Measurements from ENCODE around the gene SASH1.

SASH1 gene

GRCh38 chr6:148342350-148343046 is at the start of gene SASH1:
SASH1 (plus strand) TSS chr6:148342838; CDS start chr6:148343068, 230 bp downstream.
- no peak for DNase-seq (ENCODE audit: low read depth)

GRCh38 chr6:148293181-148293995 is 49.2 kb upstream of the SASH1 start:
- no peak for DNase-seq (ENCODE audit: low read depth)

GRCh38 chr6:148294059-148294458 is 48.6 kb upstream of the SASH1 start:
- no peak for DNase-seq (ENCODE audit: low read depth)

- DNase-seq (ENCODE audit: low read depth): no peak
Measured at GRCh38 chr6:148295261-148295887, 47.3 kb upstream of the SASH1 start.

GRCh38 chr6:148296771-148297170 is 45.9 kb upstream of the SASH1 start:
- DNase-seq (ENCODE audit: low read depth): no peak

GRCh38 chr6:148298683-148299082 is 44.0 kb upstream of the SASH1 start:
- no peak for DNase-seq (ENCODE audit: low read depth)

- no peak for DNase-seq (ENCODE audit: low read depth)
Measured at GRCh38 chr6:148303616-148304015, 39.0 kb upstream of the SASH1 start.

- DNase-seq (ENCODE audit: low read depth): no peak
Measured at GRCh38 chr6:148304976-148305375, 37.7 kb upstream of the SASH1 start.

- DNase-seq (ENCODE audit: low read depth): no peak
Measured at GRCh38 chr6:148306286-148306685, 36.4 kb upstream of the SASH1 start.

GRCh38 chr6:148307405-148307804 is 35.2 kb upstream of the SASH1 start:
- no peak for DNase-seq (ENCODE audit: low read depth)

- no peak for DNase-seq (ENCODE audit: low read depth)
Measured at GRCh38 chr6:148309301-148309700, 33.3 kb upstream of the SASH1 start.

GRCh38 chr6:148311966-148312669 is 30.5 kb upstream of the SASH1 start:
- DNase-seq (ENCODE audit: low read depth): no peak

GRCh38 chr6:148313488-148313887 is 29.1 kb upstream of the SASH1 start:
- DNase-seq (ENCODE audit: low read depth): no peak

- no peak for DNase-seq (ENCODE audit: low read depth)
Measured at GRCh38 chr6:148316308-148316707, 26.3 kb upstream of the SASH1 start.

GRCh38 chr6:148317051-148317450 is 25.6 kb upstream of the SASH1 start:
- DNase-seq (ENCODE audit: low read depth): no peak

- DNase-seq (ENCODE audit: low read depth): no peak
Measured at GRCh38 chr6:148317739-148318138, 24.9 kb upstream of the SASH1 start.

- no peak for DNase-seq (ENCODE audit: low read depth)
Measured at GRCh38 chr6:148322704-148323103, 19.9 kb upstream of the SASH1 start.

GRCh38 chr6:148323344-148323743 is 19.3 kb upstream of the SASH1 start:
- DNase-seq (ENCODE audit: low read depth): no peak

- no peak for DNase-seq (ENCODE audit: low read depth)
Measured at GRCh38 chr6:148324297-148324985, 18.2 kb upstream of the SASH1 start.

GRCh38 chr6:148325316-148326068 is 17.1 kb upstream of the SASH1 start:
- no peak for DNase-seq (ENCODE audit: low read depth)
